WTC11 (cell line): ENCODE results near the gene CNTN5. TPM values are rescaled to one million over a fixed set of nuclear protein-coding genes. Genes with fewer than 3 reads are reported as not detected.

Experiments used
- ATAC-seq: fragments of 200-7000 bp; cut with Tn5 transposase; 2 replicates; pipeline ENCODE4 v1.10.0; 2021; ENCODE audit warnings: mild to moderate bottlenecking, moderate library complexity
- CTCF ChIA-PET: fragments of 300-600 bp; sonication (Branson Sonifier 250); formaldehyde crosslinking; loops from one replicate; lab custom pipeline; 2021; ENCODE audit warnings: antibody characterized with exemption; lab: Charles Lee
- POLR2A ChIA-PET: fragments of 350-600 bp; sonication (Branson Sonifier 250); formaldehyde crosslinking; loops from one replicate; lab custom pipeline; 2021; ENCODE audit warnings: antibody characterized with exemption; lab: Charles Lee
- DNase-seq: peaks from one replicate; pipeline ENCODE4 v3.0.0; 2021; ENCODE audit warnings: low spot score
- H3K27ac Mint-ChIP-seq: 2 replicates; pipeline ENCODE4 v1.8.0; 2021; ENCODE audit warnings: mixed read lengths
- H3K27me3 Mint-ChIP-seq: 2 replicates; pipeline ENCODE4 v1.8.0; 2021; ENCODE audit warnings: low read depth, mild to moderate bottlenecking, moderate library complexity, mixed read lengths
- H3K36me3 Mint-ChIP-seq: 2 replicates; pipeline ENCODE4 v1.8.0; 2021; ENCODE audit warnings: mixed read lengths
- H3K4me1 Mint-ChIP-seq: 2 replicates; pipeline ENCODE4 v1.8.0; 2022; ENCODE audit warnings: mixed read lengths
- H3K4me3 Mint-ChIP-seq: 2 replicates; pipeline ENCODE4 v1.8.0; 2021; ENCODE audit warnings: mild to moderate bottlenecking, moderate library complexity, mixed read lengths
- H3K9me3 Mint-ChIP-seq: 2 replicates; pipeline ENCODE4 v1.8.0; 2021; ENCODE audit warnings: mixed read lengths
- CREB1 ChIP-seq: sonication (generic); formaldehyde crosslinking; IDR thresholded peaks from 2 replicates; pipeline ENCODE4 v1.8.0; 2023; ENCODE audit warnings: mild to moderate bottlenecking, missing genetic modification reagents
- E2F5 ChIP-seq: sonication (generic); formaldehyde crosslinking; IDR thresholded peaks from 2 replicates; pipeline ENCODE4 v1.8.1; 2022; ENCODE audit warnings: mild to moderate bottlenecking, moderate library complexity, missing genetic modification reagents
- ELF4 ChIP-seq: sonication (generic); formaldehyde crosslinking; IDR thresholded peaks from 2 replicates; pipeline ENCODE4 v1.8.1; 2022; ENCODE audit warnings: low read depth, mild to moderate bottlenecking, moderate library complexity, missing genetic modification reagents
- EMX1 ChIP-seq: fragments of 250-450 bp; sonication (Bioruptor Pico); IDR thresholded peaks from 2 replicates; pipeline ENCODE4 v1.8.0; 2021; ENCODE audit warnings: mild to moderate bottlenecking
- ESRRA ChIP-seq: sonication (generic); formaldehyde crosslinking; IDR thresholded peaks from 2 replicates; pipeline ENCODE4 v1.8.1; 2022; ENCODE audit warnings: mild to moderate bottlenecking, missing genetic modification reagents, borderline replicate concordance
- FOXJ3 ChIP-seq: sonication (generic); formaldehyde crosslinking; IDR thresholded peaks from 2 replicates; pipeline ENCODE4 v1.9.0; 2021; ENCODE audit warnings: missing genetic modification reagents, mild to moderate bottlenecking, borderline replicate concordance
- GRHL2 ChIP-seq: fragments of 250-450 bp; sonication (Bioruptor Pico); IDR thresholded peaks from 2 replicates; pipeline ENCODE4 v1.8.0; 2022; ENCODE audit warnings: mild to moderate bottlenecking, moderate library complexity; ENCODE audit not compliant: insufficient replicate concordance, severe bottlenecking
- GTF2I ChIP-seq: fragments of 250-450 bp; sonication (Bioruptor Pico); conservative IDR thresholded peaks from 2 replicates; pipeline ENCODE4 v1.4.0; 2021; ENCODE audit warnings: mild to moderate bottlenecking
- JUN ChIP-seq: sonication (generic); formaldehyde crosslinking; IDR thresholded peaks from 2 replicates; pipeline ENCODE4 v1.8.0; 2023; ENCODE audit warnings: mild to moderate bottlenecking, missing genetic modification reagents
- MXD4 ChIP-seq: fragments of 250-450 bp; sonication (Bioruptor Pico); IDR thresholded peaks from 2 replicates; pipeline ENCODE4 v1.8.0; 2021; ENCODE audit warnings: mild to moderate bottlenecking, moderate library complexity, borderline replicate concordance
- MYBL2 ChIP-seq: sonication (generic); formaldehyde crosslinking; IDR thresholded peaks from 2 replicates; pipeline ENCODE4 v1.8.1; 2023; ENCODE audit warnings: mild to moderate bottlenecking, moderate library complexity, missing genetic modification reagents
- NFATC4 ChIP-seq: fragments of 250-450 bp; sonication (Bioruptor Pico); IDR thresholded peaks from 2 replicates; pipeline ENCODE4 v1.9.0; 2021; ENCODE audit warnings: mild to moderate bottlenecking
- NFE2L1 ChIP-seq: sonication (generic); formaldehyde crosslinking; IDR thresholded peaks from 2 replicates; pipeline ENCODE4 v1.8.1; 2023; ENCODE audit warnings: missing genetic modification reagents
- SOX15 ChIP-seq: fragments of 250-450 bp; sonication (Bioruptor Pico); IDR thresholded peaks from 2 replicates; pipeline ENCODE4 v1.9.0; 2021; ENCODE audit warnings: mild to moderate bottlenecking
- TEAD1 ChIP-seq: sonication (generic); formaldehyde crosslinking; IDR thresholded peaks from 2 replicates; pipeline ENCODE4 v1.8.0; 2022; ENCODE audit warnings: mild to moderate bottlenecking, missing genetic modification reagents
- TP53 ChIP-seq: sonication (generic); formaldehyde crosslinking; IDR thresholded peaks from 2 replicates; pipeline ENCODE4 v1.8.1; 2023; ENCODE audit warnings: mild to moderate bottlenecking, missing genetic modification reagents
- ZBTB21 ChIP-seq: sonication (generic); formaldehyde crosslinking; IDR thresholded peaks from 2 replicates; pipeline ENCODE4 v1.8.1; 2023; ENCODE audit warnings: mild to moderate bottlenecking, missing genetic modification reagents, borderline replicate concordance
- ZNF219 ChIP-seq: sonication (generic); formaldehyde crosslinking; IDR thresholded peaks from 2 replicates; pipeline ENCODE4 v1.8.0; 2023; ENCODE audit warnings: missing genetic modification reagents, mild to moderate bottlenecking, borderline replicate concordance
- ZNF263 ChIP-seq: sonication (generic); formaldehyde crosslinking; IDR thresholded peaks from 2 replicates; pipeline ENCODE4 v1.8.1; 2022; ENCODE audit warnings: low read depth, mild to moderate bottlenecking, moderate library complexity, missing genetic modification reagents
- ZNF317 ChIP-seq: sonication (generic); formaldehyde crosslinking; IDR thresholded peaks from 2 replicates; pipeline ENCODE4 v1.8.1; 2023; ENCODE audit warnings: low read depth, mild to moderate bottlenecking, moderate library complexity, missing genetic modification reagents, borderline replicate concordance
- ZNF423 ChIP-seq: fragments of 250-450 bp; sonication (Bioruptor Pico); IDR thresholded peaks from 2 replicates; pipeline ENCODE4 v2.1.2; 2022; ENCODE audit warnings: mild to moderate bottlenecking, moderate library complexity
- total RNA-seq: library from RNA; stranded (reverse); gene quantifications from 3 replicates; pipeline ENCODE4 v1.2.3, GENCODE V29; 2021
- TF ChIP-seq, protein P1 (sequence below): sonication (generic); formaldehyde crosslinking; IDR thresholded peaks from 2 replicates; pipeline ENCODE4 v1.8.1; 2023; ENCODE audit warnings: mild to moderate bottlenecking, missing genetic modification reagents, moderate library complexity
- TF ChIP-seq, protein P2 (sequence below): sonication (generic); formaldehyde crosslinking; IDR thresholded peaks from 2 replicates; pipeline ENCODE4 v1.8.0; 2022; ENCODE audit warnings: mild to moderate bottlenecking, missing genetic modification reagents
- TF ChIP-seq, protein P3 (sequence below): fragments of 250-450 bp; sonication (Bioruptor Pico); IDR thresholded peaks from 2 replicates; pipeline ENCODE4 v1.9.0; 2021; ENCODE audit warnings: mild to moderate bottlenecking

CNTN5 gene
- total RNA-seq, 1 experiment from 2014 or later: 0.07 TPM

DNA sequence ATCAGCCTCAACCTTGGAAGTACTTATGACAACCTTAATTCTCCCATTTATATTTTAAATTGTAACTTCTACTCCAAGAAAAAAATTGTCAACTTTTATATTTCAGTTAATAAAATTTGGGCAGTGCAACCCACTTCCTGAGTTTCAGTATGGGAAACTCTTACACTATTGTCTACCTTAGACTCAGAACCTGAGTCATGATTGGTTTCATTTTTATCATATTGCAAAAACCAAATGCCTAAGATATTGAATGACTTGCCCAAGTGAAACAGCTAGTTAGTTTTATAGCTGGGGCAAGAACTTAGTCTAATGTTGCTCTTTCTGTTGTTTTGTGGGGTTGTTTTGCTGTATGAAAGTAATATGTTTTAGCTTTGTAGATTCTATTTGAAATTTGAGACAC is 1332.3 kb downstream of the CNTN5 start:
- no peaks in the 10 kb centered on the region for H3K9me3 Mint-ChIP-seq
- no peak overlapping the region for H3K27ac Mint-ChIP-seq
- POLR2A ChIA-PET: no interaction called here
- CTCF ChIA-PET: no interaction called here
- ATAC-seq (no peak), DNase-seq (no peak)
- no peaks in the 10 kb centered on the region for H3K27me3 Mint-ChIP-seq
- H3K4me3 Mint-ChIP-seq: no peak overlapping the region
- TF ChIP-seq MYBL2 (CRISPR knock-in tag): no peak
- no peak for TF ChIP-seq ZNF423 (CRISPR knock-in tag)
- TF ChIP-seq ZNF219: no peak
- TF ChIP-seq CREB1 (CRISPR knock-in tag): no peak
- no peak for TF ChIP-seq GTF2I (CRISPR knock-in tag)
- TF ChIP-seq, protein P1, sequence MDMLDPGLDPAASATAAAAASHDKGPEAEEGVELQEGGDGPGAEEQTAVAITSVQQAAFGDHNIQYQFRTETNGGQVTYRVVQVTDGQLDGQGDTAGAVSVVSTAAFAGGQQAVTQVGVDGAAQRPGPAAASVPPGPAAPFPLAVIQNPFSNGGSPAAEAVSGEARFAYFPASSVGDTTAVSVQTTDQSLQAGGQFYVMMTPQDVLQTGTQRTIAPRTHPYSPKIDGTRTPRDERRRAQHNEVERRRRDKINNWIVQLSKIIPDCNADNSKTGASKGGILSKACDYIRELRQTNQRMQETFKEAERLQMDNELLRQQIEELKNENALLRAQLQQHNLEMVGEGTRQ (CRISPR knock-in tag): no peak
- no peak for TF ChIP-seq TEAD1 (CRISPR knock-in tag)
- TF ChIP-seq E2F5: no peak
- no peak for TF ChIP-seq ESRRA (CRISPR knock-in tag)
- TF ChIP-seq NFATC4 (CRISPR knock-in tag): no peak
- TF ChIP-seq TP53 (CRISPR knock-in tag): no peak
- TF ChIP-seq MXD4 (CRISPR knock-in tag): no peak
- TF ChIP-seq ZNF263 (CRISPR knock-in tag): no peak
- TF ChIP-seq EMX1: no peak
- TF ChIP-seq ELF4 (CRISPR knock-in tag): no peak
- no peak for TF ChIP-seq FOXJ3 (CRISPR knock-in tag)
- H3K36me3 Mint-ChIP-seq: no peaks in the 10 kb centered on the region
- peaks cover 5% of the 10 kb centered on the region for H3K4me1 Mint-ChIP-seq

DNA sequence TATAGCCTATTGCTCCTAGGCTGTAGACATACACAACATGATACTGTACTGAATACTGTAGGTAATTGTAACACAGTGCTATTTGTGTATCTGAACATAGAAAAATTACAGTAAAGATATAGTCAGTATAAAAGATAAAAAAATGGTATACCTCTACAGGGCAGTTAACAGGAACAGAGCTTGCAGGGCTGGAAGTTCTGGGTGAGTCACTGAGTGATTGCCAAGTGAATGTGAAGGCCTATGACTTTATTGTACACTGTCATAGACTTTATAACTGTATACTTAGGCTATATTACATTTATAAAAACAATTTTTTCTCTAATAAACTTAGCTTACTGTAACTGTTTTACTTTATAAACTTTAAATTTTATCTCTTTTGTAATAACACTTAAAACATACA is 1334.0 kb downstream of the CNTN5 start:
- Mint-ChIP-seq H3K9me3 (no peaks in the 10 kb centered on the region), H3K4me1 (peaks cover 5% of the 10 kb centered on the region), H3K27ac (no peak overlapping the region), H3K27me3 (no peaks in the 10 kb centered on the region), H3K4me3 (no peak overlapping the region), H3K36me3 (no peaks in the 10 kb centered on the region)
- ATAC-seq (no peak), DNase-seq (no peak)
- ChIA-PET CTCF (no interaction called here), POLR2A (no interaction called here)
- no peak for TF ChIP-seq TP53 (CRISPR knock-in tag)
- TF ChIP-seq ZNF219: no peak
- TF ChIP-seq, protein P2, sequence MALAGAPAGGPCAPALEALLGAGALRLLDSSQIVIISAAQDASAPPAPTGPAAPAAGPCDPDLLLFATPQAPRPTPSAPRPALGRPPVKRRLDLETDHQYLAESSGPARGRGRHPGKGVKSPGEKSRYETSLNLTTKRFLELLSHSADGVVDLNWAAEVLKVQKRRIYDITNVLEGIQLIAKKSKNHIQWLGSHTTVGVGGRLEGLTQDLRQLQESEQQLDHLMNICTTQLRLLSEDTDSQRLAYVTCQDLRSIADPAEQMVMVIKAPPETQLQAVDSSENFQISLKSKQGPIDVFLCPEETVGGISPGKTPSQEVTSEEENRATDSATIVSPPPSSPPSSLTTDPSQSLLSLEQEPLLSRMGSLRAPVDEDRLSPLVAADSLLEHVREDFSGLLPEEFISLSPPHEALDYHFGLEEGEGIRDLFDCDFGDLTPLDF (CRISPR knock-in tag): no peak
- TF ChIP-seq ZNF423 (CRISPR knock-in tag): no peak
- no peak for TF ChIP-seq GRHL2
- TF ChIP-seq ZNF317 (CRISPR knock-in tag): no peak
- TF ChIP-seq, protein P3, sequence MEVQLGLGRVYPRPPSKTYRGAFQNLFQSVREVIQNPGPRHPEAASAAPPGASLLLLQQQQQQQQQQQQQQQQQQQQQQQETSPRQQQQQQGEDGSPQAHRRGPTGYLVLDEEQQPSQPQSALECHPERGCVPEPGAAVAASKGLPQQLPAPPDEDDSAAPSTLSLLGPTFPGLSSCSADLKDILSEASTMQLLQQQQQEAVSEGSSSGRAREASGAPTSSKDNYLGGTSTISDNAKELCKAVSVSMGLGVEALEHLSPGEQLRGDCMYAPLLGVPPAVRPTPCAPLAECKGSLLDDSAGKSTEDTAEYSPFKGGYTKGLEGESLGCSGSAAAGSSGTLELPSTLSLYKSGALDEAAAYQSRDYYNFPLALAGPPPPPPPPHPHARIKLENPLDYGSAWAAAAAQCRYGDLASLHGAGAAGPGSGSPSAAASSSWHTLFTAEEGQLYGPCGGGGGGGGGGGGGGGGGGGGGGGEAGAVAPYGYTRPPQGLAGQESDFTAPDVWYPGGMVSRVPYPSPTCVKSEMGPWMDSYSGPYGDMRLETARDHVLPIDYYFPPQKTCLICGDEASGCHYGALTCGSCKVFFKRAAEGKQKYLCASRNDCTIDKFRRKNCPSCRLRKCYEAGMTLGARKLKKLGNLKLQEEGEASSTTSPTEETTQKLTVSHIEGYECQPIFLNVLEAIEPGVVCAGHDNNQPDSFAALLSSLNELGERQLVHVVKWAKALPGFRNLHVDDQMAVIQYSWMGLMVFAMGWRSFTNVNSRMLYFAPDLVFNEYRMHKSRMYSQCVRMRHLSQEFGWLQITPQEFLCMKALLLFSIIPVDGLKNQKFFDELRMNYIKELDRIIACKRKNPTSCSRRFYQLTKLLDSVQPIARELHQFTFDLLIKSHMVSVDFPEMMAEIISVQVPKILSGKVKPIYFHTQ (CRISPR knock-in tag): no peak
- TF ChIP-seq ZBTB21: no peak
- no peak for TF ChIP-seq MYBL2 (CRISPR knock-in tag)
- no peak for TF ChIP-seq JUN (CRISPR knock-in tag)
- no peak for TF ChIP-seq NFE2L1 (CRISPR knock-in tag)
- TF ChIP-seq SOX15 (CRISPR knock-in tag): no peak
